Effector CD8-positive, alpha-beta T cell (primary cell): Measurements from ENCODE around the gene TFCP2L1.

Experiments
- DNase-seq: peaks from one replicate; lab custom pipeline; 2025; lab: John Stamatoyannopoulos, UW

Gene TFCP2L1

GRCh38 chr2:121196132-121196848, 88.7 kb downstream of the TFCP2L1 start:
- no peak for DNase-seq

- no peak for DNase-seq
These were observed 90.0 kb downstream of the TFCP2L1 start for GRCh38 chr2:121195036-121195435.

- DNase-seq: no peak
These were observed 90.4 kb downstream of the TFCP2L1 start for GRCh38 chr2:121194626-121195025.

GRCh38 chr2:121193185-121193584, 91.8 kb downstream of the TFCP2L1 start:
- no peak for DNase-seq

GRCh38 chr2:121192576-121192975, 92.4 kb downstream of the TFCP2L1 start:
- no peak for DNase-seq

- DNase-seq: no peak
These were observed 93.5 kb downstream of the TFCP2L1 start for GRCh38 chr2:121191191-121192170.

GRCh38 chr2:121189661-121190381, 95.2 kb downstream of the TFCP2L1 start:
- DNase-seq: no peak

- no peak for DNase-seq
These were observed 96.0 kb downstream of the TFCP2L1 start for GRCh38 chr2:121189011-121189410.

- no peak for DNase-seq
These were observed 97.0 kb downstream of the TFCP2L1 start for GRCh38 chr2:121187982-121188411.

- no peak for DNase-seq
These were observed 97.5 kb downstream of the TFCP2L1 start for GRCh38 chr2:121187351-121187981.

GRCh38 chr2:121186261-121186660, 98.7 kb downstream of the TFCP2L1 start:
- DNase-seq: no peak

- no peak for DNase-seq
These were observed 99.4 kb downstream of the TFCP2L1 start for GRCh38 chr2:121185571-121186074.

- DNase-seq: no peak
These were observed 99.9 kb downstream of the TFCP2L1 start for GRCh38 chr2:121185111-121185510.

- no peak for DNase-seq
These were observed 100.6 kb downstream of the TFCP2L1 start for GRCh38 chr2:121184248-121184862.

GRCh38 chr2:121182520-121182919, 102.5 kb downstream of the TFCP2L1 start:
- DNase-seq: no peak

- DNase-seq: no peak
These were observed 105.5 kb downstream of the TFCP2L1 start for GRCh38 chr2:121179467-121179866.

GRCh38 chr2:121178730-121179129, 106.3 kb downstream of the TFCP2L1 start:
- DNase-seq: no peak

- no peak for DNase-seq
These were observed 107.1 kb downstream of the TFCP2L1 start for GRCh38 chr2:121177896-121178295.

GRCh38 chr2:121175326-121175725, 109.7 kb downstream of the TFCP2L1 start:
- no peak for DNase-seq

- DNase-seq: no peak
These were observed 111.2 kb downstream of the TFCP2L1 start for GRCh38 chr2:121173806-121174205.

- DNase-seq: no peak
These were observed 111.9 kb downstream of the TFCP2L1 start for GRCh38 chr2:121173112-121173511.
